HTR-8/SVneo (cell line): ENCODE data around the gene YRDC.

Experiments used
- DNase-seq: peaks from one replicate; pipeline ENCODE4 v3.0.0; 2011; ENCODE audit warnings: low spot score, mixed read lengths; ENCODE audit not compliant: insufficient read length
- FAIRE-seq: peaks from 2 replicates; lab custom pipeline; 2011; peaks lifted over from hg19 to GRCh38; lab: Jason Lieb, UNC

YRDC gene

DNA sequence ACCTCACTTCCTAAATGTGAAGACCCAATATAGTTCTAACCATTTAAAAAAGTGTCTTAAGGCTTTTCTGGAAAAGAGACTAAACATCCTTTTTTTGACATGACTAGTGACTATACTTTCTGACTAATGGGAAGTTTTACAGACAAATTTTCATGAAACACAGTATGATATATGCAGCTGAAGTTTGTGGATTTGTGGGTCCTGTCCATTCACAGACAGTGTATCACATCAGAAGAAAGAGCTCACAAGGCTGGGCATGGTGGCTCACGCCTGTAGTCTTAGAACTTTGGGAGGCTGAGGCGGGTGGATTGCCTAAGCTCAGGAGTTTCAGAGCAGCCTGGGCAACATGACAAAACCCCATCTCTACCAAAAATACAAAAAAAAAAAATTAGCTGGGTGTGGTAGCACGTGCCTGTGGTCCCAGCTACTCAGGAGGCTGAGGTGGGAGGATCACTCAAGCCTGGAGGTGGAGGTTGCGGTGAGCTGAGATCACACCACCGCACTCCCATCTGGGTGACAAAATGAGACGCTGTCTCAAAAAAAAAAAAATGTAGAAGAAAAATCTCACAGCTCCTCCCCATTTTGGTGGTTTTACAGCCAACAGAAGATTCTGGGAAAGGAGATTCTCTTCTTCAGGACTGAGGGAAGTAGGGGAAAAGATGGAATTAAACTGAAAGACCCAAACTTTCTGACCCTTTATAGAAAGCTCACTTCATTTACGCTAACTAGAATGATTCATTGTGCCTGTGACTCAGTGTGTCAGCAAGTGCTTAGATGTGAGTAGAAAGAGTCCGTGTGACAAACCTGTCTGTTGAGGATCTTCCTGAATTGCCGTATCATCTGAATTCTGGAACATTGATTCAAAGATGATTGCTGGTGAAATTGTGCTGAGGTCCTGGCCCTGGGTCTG, 15.2 kb upstream of the YRDC start:
- DNase-seq (no peak), FAIRE-seq (no peak)

DNA sequence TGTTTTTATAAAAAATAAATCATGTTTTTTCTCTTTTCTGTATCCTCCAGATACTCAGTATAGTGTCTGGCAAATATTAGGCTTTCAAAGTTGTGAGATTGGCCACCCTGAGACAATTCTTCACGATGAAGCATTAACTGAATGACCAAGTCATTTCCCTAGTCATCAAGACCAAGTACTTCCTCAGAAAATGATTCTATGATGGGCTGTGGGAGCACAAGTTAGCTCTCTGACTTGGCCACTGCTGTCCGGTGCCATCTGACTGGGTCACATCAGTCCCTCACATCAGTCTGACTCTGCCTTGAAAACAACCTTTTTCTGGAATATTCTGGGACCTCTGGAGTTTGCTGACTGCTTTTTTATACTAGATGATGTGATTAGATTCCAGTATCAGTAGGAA, 13.5 kb upstream of the YRDC start:
- DNase-seq: no peak
- FAIRE-seq: no peak

DNA sequence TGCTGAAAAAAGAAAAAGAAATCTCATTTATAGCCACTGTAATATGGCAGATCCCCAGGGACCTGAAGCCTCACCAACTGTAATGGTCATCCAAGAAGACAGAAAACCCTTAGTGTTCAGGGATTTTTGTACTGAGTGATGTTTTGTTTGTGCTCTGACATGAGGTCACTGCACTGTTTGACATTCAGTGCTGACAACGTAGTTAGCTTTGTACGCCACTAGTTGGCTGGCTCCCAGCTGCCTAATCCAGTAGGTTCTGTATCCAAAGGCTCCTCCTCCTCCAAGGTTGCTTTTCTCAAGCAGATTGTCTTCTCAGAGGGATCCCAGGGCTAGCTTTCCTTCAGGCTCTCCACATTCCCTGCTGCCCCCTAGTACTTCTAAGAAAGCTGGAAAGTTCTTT, 9.5 kb upstream of the YRDC start:
- no peak for DNase-seq
- no peak for FAIRE-seq

DNA sequence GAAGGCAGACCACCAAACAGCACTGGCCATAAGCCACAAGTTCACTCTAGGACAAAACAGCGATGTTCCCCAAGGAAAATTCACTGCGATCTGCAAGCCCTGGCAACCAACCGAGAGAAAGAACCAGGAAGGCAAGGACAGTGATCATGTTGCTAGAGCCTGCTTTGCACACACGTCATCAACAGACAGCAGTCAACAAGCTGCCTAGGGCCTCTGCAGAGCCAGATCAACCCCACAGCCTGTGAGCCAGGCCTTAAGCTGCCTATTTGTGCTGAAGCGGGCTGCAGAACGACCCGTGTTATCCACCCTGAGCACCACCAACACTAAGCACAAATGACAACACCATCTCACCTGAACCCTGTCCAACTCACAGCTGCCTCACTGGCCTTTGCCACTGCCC, 6.2 kb upstream of the YRDC start:
- FAIRE-seq: no peak

DNA sequence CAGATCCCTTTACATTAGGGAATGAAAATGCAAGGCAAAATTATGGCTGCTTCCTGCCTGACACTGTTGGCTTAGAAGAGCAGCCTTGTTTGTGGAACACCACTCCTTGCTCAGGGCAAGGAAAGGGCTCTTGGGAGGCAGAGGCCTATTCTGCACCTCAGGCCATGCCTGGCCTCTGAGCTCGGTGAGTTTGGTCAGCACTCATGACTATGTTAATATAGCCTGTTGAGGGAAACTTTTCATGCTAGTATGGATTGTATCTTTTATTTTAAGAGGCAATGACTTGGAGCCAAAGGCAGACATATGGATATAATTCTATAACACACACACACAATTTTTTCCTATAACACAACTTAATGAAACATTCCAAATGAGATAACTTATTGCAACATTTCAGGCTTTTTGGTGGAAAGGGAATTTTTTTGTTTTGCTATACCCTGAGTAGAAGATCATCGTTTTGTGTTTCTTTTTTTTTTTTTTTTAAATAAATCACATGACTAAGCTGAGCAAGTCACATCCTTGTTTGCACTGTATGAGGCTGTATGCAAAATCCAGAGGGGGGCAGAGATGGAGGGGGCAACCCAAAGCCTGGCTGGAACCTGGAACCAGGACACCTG, 5.6 kb upstream of the YRDC start:
- DNase-seq (no peak), FAIRE-seq (no peak)

More for the DNA sequence above, 6.2 kb upstream of the YRDC start:
- no peak for DNase-seq

DNA sequence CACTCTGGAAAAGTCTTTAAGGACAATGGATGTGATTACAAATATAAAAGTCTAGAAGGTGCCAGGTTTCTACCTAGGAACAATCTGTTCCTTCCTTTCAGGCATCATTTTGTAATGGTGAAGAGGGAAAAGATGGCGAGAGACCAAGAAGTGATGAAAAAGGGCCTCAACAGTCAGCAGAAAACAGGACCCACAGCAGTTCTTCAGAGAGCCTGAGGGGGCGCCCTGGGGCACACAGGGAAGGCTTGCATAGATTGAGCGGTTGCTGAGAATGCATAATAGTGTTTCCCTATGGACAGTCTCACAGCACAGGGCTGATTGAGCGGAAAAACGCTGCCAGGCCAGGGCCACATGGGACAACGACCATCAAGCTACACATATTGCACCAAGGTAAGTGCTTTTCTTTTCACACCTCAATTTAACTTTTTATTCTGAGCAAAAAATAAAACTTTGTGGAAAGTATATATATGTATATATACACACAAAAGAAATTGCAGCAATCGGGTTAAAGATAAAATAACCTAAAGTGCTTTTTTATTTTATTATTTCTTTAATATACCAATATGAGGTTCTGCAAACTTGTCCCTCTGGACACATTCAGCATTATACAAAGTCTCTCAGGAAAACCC, 3.1 kb upstream of the YRDC start:
- FAIRE-seq: no peak
- peak; percentile 53 for DNase-seq

DNA sequence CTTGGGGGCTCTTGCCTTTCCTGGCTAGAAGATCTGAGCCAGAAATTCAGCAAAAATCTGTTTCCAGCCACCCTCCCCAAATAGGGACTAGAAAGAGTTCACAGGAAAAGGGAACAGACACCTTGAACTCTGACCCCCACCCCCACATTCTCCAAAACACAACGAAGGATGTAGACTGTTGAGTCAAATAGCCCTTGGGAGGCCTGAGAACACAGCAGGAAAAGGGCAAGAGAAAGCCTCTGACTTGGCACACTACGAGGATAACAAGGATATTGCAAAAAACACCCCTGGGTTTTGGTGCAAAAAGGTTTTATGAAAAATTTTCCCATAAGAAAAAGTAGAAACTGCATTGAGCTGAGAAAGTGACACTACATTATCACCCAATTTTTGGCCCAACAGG, 1.9 kb upstream of the YRDC start:
- DNase-seq: no peak
- no peak for FAIRE-seq

DNA sequence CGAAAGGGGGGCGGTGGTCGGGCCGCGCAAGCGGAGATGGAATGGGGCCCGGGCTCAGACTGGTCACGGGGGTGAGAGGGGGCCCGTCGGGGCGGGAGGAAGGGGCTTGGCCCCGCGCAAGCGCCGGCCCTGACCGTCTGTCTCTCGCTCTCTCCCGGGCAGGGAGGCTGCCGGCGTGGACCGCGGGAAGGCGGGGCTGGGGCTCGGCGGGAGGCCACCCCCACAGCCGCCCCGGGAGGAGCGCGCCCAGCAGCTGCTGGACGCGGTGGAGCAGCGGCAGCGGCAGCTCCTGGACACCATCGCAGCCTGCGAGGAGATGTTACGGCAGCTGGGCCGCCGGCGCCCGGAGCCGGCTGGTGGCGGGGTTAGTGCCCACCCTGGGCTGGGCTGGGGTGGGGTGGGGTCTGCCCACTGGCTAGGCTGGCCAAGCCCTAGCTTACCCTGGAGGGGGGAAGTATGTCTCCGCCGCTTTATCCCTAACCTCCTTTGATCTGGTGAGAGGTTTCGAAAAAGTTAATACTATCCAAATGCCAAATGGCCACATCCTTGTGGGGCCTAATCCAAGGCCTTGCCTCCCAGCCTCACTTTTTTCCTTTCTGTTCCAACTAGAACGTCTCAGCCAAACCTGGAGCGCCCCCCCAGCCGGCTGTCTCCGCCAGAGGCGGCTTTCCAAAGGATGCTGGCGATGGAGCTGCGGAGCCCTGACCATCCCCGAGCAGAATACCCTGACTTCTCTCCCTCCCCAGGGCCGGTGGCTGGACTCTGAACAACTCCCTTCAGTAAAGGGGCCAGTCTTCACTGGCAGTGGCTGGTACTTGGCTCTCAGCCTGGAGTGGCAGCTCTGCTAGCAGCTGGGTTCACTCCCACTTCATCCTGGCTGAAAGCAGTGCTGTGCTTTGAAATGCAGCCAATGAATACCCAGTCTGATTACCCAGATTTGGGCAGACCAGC, 636 bp upstream of the YRDC start:
- no peak for FAIRE-seq
- peak; percentile 63 for DNase-seq

DNA sequence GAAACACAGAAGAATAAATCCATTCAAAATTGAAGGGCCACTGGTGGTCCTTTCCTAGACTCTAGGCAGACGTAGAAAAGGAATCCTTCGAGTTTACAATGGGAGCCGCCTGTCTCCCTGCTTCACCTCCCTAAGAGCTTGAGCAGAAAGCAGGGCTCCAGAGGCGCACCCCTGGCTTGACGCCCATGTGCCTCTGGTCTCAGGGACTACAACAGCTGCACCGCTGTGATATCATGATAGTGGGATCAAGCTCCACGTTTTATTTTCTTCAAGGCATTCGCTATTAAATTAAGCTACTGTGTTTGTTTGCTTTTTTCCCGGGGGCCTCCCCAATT, 821 bp downstream of the YRDC start:
- no peak for FAIRE-seq
- DNase-seq: no peak

DNA sequence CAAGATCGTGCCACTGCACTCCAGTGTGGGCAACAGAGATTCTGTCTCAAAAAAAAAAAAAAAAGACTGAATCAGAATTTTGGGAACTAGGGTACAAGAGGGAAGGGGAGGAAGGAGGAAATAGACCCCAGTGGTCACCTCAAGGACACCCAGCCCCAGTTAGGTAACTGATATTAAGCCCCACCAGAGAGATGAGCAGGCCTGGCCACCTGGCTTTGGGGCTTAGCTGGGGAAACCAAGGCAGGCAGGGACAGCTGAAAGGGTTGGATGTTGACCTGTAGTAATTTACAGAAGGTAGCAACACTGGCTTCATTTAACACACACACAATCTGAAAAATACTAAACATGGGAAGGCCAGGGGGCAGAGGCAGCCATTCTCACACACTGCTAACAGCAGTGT, 5.6 kb downstream of the YRDC start:
- DNase-seq (no peak), FAIRE-seq (no peak)

DNA sequence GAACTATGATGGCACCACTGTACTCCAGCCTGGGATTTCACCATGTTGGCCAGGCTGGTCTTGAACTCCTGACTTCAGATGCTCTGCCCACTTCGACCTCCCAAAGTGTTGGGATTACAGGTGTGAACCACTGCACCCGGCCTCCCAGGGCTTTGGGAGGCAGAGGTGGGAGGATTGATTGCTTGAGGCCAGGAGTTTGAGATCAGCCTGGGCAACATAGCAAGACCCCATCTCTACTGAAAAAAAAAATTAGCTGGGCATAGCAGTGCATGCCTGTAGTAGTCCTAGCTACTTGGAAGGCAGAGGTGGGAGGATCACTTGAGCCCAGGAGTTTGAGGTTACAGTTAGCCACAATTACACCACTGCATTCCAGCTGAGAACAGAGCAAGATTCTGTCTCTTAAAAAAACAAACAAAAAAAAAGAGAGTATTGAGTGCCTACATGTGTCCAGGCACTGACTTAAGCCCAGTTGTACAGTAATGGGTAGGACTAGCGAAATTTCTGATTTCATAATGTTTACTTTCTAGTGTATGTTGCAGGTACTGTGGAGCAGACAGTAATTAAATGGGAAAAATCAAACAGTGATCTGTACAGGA, 10.2 kb downstream of the YRDC start:
- DNase-seq: no peak
- no peak for FAIRE-seq

DNA sequence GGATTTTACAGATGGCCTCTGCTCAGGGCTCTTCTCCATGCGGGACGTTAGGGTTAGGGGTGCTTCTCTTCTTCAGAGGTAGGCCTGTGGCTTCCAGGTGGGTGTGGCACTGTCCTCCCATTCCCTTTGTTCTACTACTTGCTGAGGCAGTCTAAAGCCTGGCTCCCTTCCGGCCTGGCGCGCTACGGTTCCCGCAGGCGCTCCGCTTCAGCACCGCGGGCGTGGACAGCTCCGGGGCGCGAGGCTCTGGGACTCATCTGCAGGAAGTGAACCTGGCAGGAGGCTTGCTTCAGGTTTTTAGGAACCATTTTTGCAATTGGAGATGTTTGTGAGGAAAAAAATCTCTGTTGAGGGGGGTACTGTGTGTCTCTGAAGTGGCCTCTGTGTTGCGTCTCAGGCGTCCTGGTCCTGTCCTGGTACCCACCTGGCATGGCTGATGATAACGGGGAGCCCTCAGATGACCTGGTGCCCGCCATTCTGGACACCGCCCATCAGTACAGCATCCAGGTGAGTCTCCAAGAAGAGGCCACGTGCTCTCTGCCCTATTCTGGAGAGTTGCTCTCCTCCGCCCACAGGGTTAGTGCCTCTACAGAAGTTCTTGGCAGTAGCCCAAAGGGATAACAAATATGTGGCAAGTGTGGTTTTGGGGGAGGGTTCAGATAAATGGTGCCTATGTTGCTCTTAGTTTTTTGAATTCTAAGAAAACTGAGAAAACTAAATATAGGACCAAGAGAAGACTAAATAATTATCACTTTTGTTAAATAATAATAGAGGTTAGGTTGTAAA, 12.5 kb downstream of the YRDC start:
- FAIRE-seq: no peak

DNA sequence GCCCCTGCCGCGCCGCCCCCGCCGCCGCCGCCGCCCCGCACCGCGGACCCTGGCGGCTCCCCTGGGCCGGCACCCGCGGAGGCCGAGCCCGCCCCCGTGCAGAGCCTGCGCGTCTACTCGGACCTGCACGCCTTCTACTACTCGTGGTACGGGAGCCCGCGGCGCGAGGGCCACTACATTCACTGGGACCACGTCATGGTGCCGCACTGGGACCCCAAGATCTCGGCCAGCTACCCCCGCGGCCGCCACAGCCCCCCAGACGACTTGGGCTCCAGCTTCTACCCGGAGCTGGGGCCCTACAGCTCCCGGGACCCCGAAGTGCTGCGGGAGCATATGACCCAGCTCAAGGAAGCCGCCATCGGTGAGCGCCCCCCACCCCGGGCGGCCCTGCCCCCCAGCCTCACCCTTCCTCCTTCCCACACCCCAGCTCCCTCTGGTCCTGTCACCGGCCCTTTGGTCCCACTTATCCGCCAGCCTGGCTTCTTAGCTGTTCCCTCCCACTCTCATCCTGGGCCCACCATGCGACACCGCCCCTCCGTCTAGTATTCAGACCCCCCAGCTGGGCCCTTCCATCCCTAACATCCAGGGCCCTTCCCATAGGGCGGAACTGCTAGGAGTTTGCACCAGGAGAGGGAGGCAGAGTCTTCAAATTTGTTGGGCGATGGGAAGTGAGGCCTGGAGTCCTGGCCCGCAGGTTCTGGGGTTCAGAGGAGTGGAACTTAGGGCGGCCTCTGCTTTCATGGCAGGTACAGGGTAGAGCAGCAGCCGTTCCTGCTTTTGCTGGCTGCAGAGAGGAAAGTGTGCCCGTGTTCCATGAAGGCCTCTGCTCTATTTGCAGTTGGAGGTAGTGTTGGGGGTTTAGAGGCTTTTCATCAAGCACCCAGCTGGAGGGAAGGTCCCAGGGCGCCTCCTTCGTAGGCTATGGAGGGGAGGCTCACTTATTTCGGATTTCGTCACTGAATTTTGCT, 13.4 kb downstream of the YRDC start:
- FAIRE-seq (no peak), DNase-seq (peak; percentile 34)

More for the DNA sequence above, 12.5 kb downstream of the YRDC start:
- no peak for DNase-seq

DNA sequence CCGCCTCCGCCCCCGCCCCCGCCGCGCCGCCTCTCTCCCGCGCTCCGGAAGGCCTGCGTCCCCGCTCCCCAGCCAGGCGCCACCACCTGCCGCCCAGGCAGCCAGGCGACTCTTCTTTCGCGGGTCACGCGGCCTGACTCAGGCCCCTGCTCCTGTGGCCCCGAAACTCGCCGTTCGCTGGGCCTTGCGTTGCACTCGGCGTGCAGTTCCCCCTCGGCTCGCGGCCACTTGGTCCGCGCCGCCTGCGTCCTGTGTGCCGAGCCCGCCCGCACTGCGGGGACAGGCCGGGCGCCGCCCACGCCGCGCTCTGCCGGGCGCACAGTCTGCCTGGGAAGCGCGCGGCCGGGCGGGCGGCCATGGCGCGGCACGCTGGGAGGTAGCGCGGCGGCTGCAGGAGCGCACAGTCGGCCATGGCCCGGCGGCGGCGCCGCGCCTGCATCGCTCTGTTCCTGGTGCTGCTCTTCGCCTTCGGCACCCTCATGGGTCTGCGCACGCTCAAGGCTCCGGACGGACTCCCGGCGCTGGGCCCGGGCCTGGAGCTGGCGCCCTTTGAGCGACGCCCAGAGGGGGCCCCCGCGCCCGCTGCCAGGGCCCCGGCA, 14.1 kb downstream of the YRDC start, which contains the start of gene MANEAL:
MANEAL (plus strand) TSS at position 75 of the 599 bp plus-strand sequence; CDS start at position 411, 336 bp downstream.
- peak; percentile 38 for DNase-seq
- peak; percentile 83 for FAIRE-seq

DNA sequence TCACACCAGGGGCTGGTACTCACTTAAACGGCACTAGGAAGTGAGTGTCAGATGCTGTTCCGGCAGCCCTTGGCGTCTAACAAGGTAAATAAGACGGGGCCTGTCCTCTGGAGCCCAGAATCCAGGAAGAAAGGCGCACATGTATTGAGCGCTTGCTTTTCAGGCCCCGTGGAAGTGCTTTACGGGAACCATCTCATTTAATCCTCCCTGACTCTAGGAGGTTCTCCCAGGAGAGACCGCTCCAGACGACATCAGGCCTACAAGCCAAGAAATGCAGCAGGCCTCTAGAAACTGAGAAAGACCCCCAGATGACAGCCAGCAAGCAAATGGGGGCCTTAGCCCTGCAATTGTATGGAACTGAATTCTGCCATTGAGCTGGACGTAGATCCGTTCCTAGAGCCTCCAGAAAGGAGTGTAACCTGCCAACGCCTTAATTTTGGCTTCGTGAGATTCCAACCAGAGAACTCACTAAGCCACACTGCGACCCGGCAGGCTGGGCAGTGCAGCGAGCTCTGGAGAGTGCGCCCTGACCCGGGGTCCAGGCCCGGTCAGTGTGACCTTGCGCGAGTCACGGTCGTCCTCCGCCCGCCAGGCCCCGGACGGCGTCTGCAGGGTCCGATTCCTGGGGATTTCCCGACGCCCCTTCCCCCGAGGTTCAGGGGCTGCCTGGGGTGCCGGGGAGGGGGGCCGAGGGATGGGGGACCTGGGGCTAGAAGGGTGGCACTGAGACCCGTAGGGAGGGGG, 14.9 kb downstream of the YRDC start:
- DNase-seq (no peak), FAIRE-seq (no peak)

DNA sequence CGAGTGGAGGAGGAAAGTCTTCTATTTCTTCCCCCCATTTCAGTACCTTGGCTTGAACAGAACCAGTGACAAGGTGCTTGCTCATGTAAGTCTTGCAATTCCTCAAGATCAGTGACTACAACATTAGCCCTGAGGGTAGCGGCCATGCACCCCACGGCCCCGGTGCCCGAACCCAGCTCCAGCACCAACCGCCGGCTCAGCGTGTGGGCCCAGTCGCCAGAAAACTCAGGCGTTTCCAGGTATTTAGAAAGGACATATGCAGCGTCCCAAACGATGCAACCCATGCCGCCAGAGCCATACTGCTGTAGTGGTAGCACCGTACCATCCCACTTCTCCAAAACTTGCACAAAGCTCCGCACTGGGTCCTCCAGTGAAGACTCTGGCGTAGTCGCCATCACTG, 25.5 kb downstream of the YRDC start:
- DNase-seq (no peak), FAIRE-seq (no peak)

DNA sequence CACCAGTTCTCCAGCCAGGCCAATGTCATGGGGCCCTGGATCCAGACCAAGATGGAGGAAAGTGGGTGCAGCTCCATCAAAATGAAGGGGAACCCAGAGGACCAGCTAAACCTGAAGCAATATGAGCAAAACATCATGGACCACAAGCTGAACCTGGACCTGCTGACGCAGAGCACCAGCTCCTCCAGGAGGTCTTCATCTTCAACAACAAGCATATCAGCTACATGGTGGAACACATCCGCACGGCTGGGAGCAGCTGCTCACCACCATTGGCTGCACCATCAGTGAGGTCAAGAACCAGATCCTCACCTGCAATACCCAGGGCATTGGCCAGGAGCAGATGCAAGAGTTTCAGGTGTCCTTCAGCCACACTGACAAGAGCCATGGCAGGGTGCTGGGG, 29.4 kb downstream of the YRDC start:
- DNase-seq (no peak), FAIRE-seq (no peak)
